GM19193 (cell line): ENCODE measurements around the gene MAJIN.

Experiments
- POLR2A ChIP-seq: IDR thresholded peaks from 4 replicates; pipeline ENCODE4 v1.6.1; 2011; ENCODE audit not compliant: insufficient read depth, insufficient read length; ENCODE audit errors: extremely low read depth

The MAJIN gene

DNA sequence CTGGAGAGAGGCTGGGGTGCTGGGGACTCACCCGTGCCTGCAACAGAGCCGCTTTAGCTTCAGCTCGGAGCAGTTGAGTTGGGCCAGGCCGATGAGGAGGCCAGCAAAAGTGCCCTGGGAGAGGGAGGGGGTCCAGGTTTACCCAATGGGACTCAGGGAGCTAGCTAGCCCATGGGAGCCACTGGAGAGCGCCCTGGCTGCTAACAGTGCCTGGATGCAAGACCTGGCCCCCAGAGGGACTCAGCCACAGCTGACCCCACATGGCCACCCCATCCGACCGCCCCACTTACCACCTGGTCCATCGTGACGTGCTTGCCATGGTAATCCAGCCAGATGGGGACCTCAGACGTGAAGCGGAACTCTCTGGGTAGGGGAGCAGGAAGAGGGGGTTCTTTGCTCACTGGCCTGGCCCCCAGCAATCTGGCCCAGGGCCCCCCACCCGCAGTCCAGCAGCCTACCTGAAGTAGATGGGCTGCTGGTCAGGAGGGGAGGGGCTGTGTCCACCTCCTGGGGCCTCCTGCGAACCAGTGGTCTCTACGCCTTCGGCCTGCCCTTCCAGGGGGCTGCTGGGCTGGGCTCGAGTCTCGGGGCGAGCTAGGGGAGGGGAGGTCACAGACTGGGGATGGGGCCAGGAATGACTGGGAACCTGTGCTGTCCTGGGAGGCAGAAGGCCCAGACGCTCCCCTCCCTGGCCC, 74.4 kb downstream of the MAJIN start:
- TF ChIP-seq POLR2A = no peak

DNA sequence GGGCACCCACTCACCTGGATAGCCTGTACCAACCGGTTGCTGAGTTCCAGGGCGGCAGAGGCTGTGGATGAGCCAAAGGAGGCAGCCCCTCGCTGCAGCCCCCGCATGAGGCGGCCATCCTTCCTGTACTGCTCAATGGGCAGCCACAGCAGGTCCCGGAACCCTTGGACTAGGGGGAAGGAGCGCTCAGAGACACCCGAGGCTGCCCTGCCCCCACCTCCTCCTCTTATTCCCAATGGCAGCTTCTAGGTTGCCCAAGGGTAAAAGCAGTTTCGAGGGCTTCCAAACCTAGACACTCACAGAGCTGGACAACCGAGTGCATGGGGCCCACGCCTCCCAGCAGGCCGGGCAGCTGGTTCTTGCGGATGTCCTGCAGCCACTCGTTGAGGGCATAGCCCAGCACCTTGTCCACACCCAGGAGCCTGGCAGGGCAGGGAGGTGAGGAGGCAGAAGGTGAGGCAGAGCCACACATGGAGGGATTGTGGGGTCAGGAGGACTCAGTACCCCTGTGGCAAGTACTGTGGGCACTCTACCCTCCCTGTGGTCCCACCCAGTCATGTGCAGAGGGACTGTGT, 75.4 kb downstream of the MAJIN start:
- no peak for TF ChIP-seq POLR2A

DNA sequence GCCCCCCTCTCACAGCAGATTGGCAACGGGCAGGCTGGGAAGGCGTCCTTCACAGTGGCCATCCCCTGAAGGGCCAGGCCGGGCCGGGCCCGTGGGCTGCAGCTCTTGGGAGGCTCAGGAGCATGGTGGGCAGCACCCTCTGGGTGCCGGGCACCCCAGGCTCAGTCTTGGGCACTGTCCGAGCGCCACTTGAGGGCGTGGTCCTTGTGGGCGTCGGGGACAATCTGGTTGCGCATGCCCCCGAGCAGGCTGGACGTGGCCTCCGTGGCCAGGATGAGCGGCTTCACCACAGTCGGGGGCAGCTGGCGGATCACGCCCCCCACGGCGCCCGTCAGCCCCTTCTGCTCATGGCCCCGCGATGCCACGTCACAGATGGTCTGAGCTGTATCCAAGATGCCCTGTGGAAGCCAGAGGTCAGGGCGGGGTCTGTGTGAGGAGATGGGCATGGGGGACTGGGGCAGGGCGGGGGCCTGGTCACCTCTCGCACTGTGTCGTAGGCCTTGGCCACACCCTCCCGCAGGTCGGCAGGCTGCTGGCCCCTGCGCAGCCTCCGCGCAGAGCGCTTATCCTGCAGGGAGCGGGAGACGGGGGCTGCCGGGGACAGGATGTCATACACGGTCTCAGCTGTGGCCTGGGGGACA, 77.0 kb downstream of the MAJIN start:
- no peak for TF ChIP-seq POLR2A

DNA sequence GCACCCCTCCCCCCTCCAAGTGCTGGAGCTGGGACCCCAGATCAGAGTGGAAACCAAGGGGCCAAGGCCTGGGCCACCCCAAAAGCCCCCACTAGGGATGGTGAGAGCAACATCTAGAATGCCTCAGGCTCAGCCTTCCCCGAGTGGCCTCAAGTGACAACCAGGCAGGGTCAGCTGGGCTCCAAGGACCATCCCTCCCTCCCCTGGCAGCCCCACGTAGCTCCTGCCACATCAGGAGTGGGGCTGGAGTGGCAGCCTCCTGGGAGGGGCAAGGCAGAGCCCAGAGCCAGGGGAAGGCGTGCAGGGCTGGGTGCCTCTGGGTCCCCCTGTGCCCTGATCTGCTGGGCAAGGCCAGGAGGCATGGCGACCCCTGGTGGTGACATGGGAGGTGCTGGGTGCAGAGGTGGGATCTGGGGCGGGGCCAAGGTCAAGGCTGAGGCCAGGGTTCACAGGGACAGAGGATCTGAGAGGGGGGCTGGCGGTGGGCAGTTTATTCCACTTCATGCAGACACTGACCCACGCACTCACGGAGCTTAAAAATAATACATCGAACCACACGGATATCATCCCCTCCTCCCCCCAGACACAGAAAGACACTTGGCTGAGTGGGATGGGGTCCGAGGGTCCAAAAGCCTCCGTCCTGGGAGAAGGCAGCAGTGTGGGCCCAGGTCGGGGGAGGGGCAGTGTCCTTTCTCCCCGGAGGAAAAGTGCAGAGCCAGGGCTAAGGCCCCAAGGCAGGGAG, 77.7 kb downstream of the MAJIN start:
- TF ChIP-seq POLR2A = peak; percentile 25

DNA sequence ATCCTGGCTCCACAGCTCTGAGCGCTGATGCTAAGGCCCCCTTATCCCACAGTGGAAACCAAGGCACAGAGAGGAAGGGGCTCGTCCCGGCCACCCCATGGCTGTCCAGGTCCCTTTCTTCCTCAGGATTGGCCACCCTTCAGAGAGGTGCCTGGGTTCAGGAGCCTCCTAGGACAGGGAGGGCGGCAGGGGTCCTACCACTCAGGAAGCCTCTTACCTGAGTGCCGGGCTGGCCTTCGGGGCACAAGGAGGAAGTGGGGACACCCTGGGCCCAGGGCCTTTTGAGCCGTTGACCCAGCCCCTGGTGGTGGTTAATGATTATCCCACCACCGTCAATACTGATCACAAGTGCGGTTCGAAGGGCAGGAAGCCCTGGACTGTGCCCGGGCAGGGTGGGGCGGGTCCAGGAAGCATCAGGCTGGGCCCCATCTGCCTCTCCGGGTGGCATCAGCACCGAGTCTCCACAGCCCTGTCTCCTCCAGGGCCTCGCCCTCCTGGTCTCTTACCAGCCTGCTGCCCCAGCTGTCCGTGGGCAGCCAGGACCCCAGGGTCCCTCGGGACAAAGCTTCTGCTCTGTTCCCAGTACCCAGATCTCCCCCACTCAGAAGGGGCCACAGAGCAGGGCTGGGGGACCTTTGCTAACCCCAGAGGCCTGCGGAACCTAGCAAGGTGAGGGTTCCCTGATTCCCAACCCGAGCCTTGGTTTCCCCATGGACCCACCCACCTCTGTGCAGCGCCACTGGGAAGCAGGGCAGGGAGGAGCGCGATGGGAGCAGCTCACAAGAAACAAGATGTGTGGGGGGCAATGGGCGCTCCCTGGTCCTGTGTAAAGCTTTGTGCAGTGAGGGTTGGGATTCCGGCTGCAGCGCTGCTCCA, 78.5 kb downstream of the MAJIN start:
- TF ChIP-seq POLR2A = no peak

DNA sequence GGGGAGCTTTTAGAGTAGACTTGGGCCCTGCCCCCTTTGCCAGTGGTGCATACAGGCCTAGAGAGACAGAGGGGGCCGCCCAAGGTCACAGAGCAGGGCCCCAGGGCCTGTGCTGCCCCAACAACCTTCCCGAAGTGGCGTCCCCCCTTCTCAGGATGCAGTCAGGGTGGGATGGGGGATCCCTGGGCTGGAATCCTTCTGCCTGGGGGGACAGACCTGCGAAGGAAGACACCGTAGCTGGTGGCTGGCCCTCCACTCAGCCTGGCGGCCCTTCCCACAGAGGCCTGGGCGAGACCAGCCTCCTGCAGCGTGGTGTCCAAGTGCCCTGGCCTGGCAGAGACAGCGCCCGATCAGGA, 79.1 kb downstream of the MAJIN start:
- no peak for TF ChIP-seq POLR2A

DNA sequence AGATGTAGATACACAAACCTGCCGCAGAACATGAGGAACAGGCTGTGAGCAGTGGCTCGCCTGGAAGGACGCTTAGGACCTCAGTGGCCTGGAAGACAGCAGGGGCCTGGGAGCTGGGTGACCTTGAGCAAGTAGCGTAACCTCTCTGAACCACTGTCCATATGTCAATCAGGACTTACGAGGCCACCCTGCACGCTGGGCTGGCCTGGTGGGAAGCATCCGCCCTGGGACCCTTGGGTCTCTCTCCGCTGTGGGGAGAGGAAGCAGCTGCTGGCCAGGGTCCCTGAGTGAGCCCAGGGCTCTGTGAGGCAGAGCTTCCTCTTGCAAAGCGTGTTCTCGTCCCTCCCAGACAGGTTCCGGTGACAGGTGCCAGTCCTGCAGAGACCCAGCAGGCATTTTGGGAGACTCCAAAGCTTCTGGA, 79.5 kb downstream of the MAJIN start:
- TF ChIP-seq POLR2A = no peak

DNA sequence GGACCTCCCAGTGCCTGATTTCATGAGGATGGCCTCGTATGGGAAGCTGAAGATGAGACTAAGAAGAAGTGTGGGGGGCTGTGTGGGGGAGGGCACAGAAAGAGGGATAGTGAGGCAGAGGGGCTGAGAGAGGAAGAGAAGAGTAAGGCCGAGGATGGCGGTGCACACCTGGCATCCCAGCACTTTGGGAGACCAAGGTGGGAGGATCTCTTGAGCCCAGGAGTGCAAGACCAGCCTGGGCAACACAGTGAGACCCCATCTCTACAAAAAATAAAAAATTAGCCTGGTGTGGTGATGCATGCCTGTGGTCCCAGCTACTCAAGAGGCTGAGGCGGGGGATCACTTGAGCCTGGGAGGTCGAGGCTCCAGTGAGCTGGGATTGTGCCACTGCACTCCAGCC, 80.0 kb downstream of the MAJIN start:
- TF ChIP-seq POLR2A = no peak

DNA sequence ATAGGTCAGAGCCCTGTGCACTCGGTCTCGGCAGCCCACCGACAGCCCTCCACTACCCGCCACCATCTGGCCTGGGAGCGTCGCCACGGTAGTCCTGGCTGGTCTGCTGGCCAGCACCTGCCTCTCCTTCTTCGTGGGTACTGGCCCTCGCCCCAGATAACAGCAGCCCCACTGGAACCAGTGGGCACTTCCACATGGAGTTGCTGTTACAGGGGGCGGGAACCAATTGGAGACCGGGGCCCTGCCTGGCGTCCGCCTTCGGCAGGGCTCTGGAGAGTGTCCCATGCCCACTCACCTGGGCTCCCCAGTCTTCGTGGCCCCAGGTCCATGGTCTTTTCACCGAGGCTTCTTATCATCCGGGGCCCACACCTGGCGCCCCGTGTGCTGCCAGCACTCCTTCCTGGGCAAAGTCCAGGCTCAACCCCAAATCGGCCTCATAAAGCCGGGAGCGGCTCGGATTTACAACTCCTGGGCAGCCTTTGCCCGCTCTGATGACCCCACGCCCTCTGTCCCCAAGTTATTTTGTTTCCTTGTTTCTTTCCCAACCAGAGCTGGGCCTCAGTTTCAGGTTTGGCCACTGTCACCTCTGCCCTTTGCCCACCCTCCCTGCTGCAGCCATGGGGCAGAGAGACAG, 80.6 kb downstream of the MAJIN start:
- TF ChIP-seq POLR2A = no peak

DNA sequence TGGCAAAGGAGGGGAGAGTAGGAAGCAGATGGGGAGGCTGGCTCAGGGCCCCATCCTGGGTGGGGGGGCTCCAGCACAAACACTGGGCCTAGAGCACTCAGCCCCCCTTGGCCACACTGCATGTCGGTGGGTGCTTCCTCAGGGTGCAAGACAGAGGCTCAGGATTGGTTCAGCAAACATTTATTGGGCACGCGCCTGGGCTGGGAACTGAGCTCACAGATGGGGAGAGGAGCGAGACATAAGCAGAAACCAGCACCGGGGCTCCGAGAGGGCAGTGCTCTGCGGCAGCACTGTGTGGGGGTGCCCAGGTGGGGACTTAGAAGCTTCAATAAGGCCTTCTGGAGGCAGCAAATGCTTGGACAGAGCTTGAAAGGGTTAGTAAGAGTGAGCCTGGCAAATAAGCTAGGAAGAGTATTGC, 81.4 kb downstream of the MAJIN start:
- TF ChIP-seq POLR2A = no peak

DNA sequence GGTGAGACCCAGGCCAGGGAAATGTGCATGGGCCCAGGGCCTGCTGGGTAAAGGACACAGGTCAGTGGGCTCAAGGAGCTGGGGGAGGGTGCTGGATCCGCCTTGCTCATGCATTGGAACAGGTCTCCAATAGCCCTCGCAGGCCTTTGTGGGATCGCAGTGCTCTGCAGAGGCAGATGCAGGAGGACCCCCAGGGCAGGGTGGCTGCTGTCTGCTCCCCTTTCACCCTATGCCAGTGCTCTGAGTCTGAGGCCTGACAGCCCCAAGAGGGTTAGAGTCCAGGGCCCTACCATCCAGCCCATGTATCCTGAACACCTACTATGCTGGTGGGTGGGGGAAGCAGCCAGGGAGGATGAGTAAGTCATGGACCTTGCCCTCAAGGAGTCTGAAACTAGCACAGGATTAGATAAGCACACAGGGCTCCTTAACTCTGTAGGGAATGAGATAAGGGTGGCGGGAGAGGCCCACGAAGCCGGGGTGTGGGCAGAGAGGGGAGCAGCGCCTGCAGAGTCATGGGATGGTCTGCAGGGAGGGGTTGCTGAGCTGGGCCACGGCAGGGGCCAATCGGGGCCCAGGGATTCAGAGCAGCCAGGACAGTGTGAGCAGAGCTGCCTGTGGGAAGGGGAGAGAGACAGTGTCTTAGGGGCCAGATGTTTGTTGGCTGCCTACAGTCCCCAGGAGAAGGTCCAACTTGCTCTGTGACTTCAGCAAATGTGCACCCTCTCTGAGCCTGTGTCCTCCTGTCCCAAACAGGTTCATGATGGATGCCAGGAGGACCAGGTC, 83.0 kb downstream of the MAJIN start:
- no peak for TF ChIP-seq POLR2A

DNA sequence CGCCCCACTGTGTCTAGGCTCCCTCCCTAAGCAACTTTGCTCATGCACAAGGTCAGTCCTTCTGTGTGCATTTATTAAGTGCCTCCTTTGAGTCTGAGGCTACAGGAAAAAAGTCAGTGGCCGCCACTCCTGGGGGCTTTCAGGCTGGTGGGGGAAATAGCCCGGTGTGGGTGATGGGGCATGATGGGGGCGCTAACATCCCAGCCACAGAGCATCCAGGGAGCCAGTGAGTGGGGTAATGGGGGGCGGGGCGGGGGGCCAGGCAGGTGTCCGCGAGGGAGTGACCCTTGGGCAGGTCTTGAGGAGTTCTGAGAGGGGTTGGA, 83.5 kb downstream of the MAJIN start:
- no peak for TF ChIP-seq POLR2A
